Jurkat, Clone E6-1 (cell line): Measurements from ENCODE around the gene PHOSPHO2.
"Not testable (repeated sequence)": the region's sequence is repeated elsewhere in the genome, so short reads cannot be mapped to it uniquely, and the experiment has no call there.

Source experiments
- DNase-seq: peaks from one replicate; pipeline ENCODE4 v3.0.0-alpha.2; 2011; ENCODE audit warnings: low read depth, low spot score
- H3K4me3 ChIP-seq: 2 replicates; pipeline ENCODE4 v1.5.1; 2011; ENCODE audit warnings: mild to moderate bottlenecking, low read length, control low read depth, moderate library complexity

The PHOSPHO2 gene

GRCh38 chr2:169676850-169677249, 17.4 kb upstream of the PHOSPHO2 start:
- no peak for DNase-seq
- no peak overlapping the region for H3K4me3 ChIP-seq

- no peak for DNase-seq
- H3K4me3 ChIP-seq = no peak overlapping the region
These were observed 11.2 kb upstream of the PHOSPHO2 start for GRCh38 chr2:169683054-169683424.

GRCh38 chr2:169683425-169684134, 10.7 kb upstream of the PHOSPHO2 start:
- no peak for DNase-seq
- no peak overlapping the region for H3K4me3 ChIP-seq

- H3K4me3 ChIP-seq = no peak overlapping the region
- no peak for DNase-seq
These were observed 10.1 kb upstream of the PHOSPHO2 start for GRCh38 chr2:169684135-169684565.

- not testable (repeated sequence) for DNase-seq, H3K4me3 ChIP-seq
These were observed 9.6 kb upstream of the PHOSPHO2 start for GRCh38 chr2:169684712-169685111.

GRCh38 chr2:169686825-169687224, 7.4 kb upstream of the PHOSPHO2 start:
- not testable (repeated sequence) for DNase-seq, H3K4me3 ChIP-seq

- H3K4me3 ChIP-seq, DNase-seq: not testable (repeated sequence)
These were observed 6.3 kb upstream of the PHOSPHO2 start for GRCh38 chr2:169687943-169688342.

- no peak for DNase-seq
- no peak overlapping the region for H3K4me3 ChIP-seq
These were observed 3.3 kb upstream of the PHOSPHO2 start for GRCh38 chr2:169690958-169691357.

- H3K4me3 ChIP-seq = no peak overlapping the region
- no peak for DNase-seq
These were observed 1.6 kb upstream of the PHOSPHO2 start for GRCh38 chr2:169692718-169693117.

- H3K4me3 ChIP-seq = peak overlapping the region; percentile 84
- no peak for DNase-seq
These were observed 909 bp upstream of the PHOSPHO2 start for GRCh38 chr2:169693360-169693759.

GRCh38 chr2:169694894-169695260, 608 bp downstream of the PHOSPHO2 start:
- no peak for DNase-seq
- H3K4me3 ChIP-seq = peak overlapping the region; percentile 84

- no peak for DNase-seq
- no peak overlapping the region for H3K4me3 ChIP-seq
These were observed 2.1 kb downstream of the PHOSPHO2 start for GRCh38 chr2:169696381-169696780.

- not testable (repeated sequence) for H3K4me3 ChIP-seq, DNase-seq
These were observed 4.9 kb downstream of the PHOSPHO2 start for GRCh38 chr2:169699173-169699572.

- no peak for DNase-seq
- H3K4me3 ChIP-seq = no peak overlapping the region
These were observed 8.7 kb downstream of the PHOSPHO2 start for GRCh38 chr2:169702996-169703395.

- no peak for DNase-seq
- H3K4me3 ChIP-seq = no peak overlapping the region
These were observed 10.0 kb downstream of the PHOSPHO2 start for GRCh38 chr2:169704160-169704708.

GRCh38 chr2:169705927-169706326, 11.7 kb downstream of the PHOSPHO2 start:
- no peak overlapping the region for H3K4me3 ChIP-seq
- DNase-seq = no peak

GRCh38 chr2:169707626-169708025, 13.4 kb downstream of the PHOSPHO2 start:
- no peak overlapping the region for H3K4me3 ChIP-seq
- DNase-seq = no peak

GRCh38 chr2:169709331-169709730, 15.1 kb downstream of the PHOSPHO2 start:
- no peak for DNase-seq
- no peak overlapping the region for H3K4me3 ChIP-seq

GRCh38 chr2:169709981-169710380, 15.7 kb downstream of the PHOSPHO2 start:
- no peak for DNase-seq

GRCh38 chr2:169711751-169712509, 17.7 kb downstream of the PHOSPHO2 start:
- DNase-seq = no peak
- no peak overlapping the region for H3K4me3 ChIP-seq

More at GRCh38 chr2:169709981-169710380, 15.7 kb downstream of the PHOSPHO2 start:
- no peak overlapping the region for H3K4me3 ChIP-seq
